HL-60 (cell line): Measurements from ENCODE around the gene C20orf173.

ENCODE experiments used
- CTCF ChIP-seq: IDR thresholded peaks from one replicate; pipeline ENCODE4 v1.5.1; 2011; ENCODE audit warnings: low read length, control low read depth, inconsistent platforms; ENCODE audit not compliant: insufficient read depth
- GABPA ChIP-seq: IDR thresholded peaks from 2 replicates; pipeline ENCODE4 v1.6.1; 2012; ENCODE audit warnings: low read depth
- POLR2AphosphoS5 ChIP-seq: IDR thresholded peaks from 2 replicates; pipeline ENCODE4 v1.6.1; 2012; ENCODE audit warnings: low read depth
- REST ChIP-seq: IDR thresholded peaks from 2 replicates; pipeline ENCODE4 v1.6.1; 2012; ENCODE audit warnings: low read depth; ENCODE audit not compliant: insufficient replicate concordance
- SPI1 ChIP-seq: IDR thresholded peaks from 2 replicates; pipeline ENCODE4 v1.6.1; 2012; ENCODE audit warnings: low read depth, mild to moderate bottlenecking, borderline replicate concordance

DNA sequence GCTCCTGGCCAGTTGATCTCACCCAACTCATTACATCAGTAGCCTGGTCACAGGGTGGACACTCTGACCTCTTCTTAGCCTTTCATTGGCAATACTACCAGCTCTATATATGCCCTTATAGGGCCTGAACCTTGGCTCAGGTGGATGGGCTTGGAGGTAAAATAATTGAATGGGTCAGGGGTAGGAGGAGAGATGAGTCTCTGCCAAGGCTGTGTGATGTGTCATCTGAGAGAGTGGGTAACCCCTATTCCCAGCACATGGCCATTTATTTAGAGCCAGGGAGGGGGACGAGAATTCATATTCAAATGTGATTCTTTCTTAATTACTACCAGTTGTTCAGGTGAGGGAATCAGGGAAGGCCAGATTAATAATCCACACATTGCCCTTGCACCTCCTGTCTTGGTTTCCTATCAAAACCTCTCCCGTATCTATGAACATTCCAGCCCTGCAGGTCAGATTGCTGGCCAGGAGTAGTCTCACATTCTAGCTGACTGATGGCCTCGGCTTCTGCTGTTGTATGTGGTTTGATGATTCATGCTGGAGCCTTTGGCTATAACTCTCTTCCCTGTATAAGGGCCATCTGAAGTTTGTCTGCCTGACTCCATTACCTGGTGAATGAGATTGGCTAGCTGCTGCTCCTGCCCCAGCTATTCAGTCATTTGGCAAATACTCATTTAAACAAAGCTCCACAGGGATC is 13.4 kb downstream of the C20orf173 start:
- TF ChIP-seq CTCF = no peak
- TF ChIP-seq POLR2AphosphoS5 = no peak
- no peak for TF ChIP-seq REST
- TF ChIP-seq GABPA = no peak
- TF ChIP-seq SPI1 = no peak
